Ovary (tissue), 3 donors: Measurements from ENCODE around the gene KIAA0040.

Experiments used
- CTCF ChIP-seq, 3 donors: fragments of 450-650 bp in 2 of 3; fragments of 200-600 bp in 1 of 3; IDR thresholded peaks; one replicate each; pipeline versions ENCODE4 v1.5.1 to v1.8.0; 2016 to 2022; ENCODE audit warnings: antibody characterized with exemption in 3 of 3, mild to moderate bottlenecking in 1 of 3
- POLR2A ChIP-seq: fragments of 450-650 bp; IDR thresholded peaks from one replicate; pipeline ENCODE4 v1.6.1; 2017; ENCODE audit warnings: antibody characterized with exemption, mild to moderate bottlenecking, moderate library complexity
- donor health status: DM: no; HTN: no; CAD: no.

GRCh38 chr1:175138579-175138978 lies 54.0 kb downstream of the KIAA0040 start:
- no peak for TF ChIP-seq POLR2A
- TF ChIP-seq CTCF (IDR thresholded peaks at IDR 0.05) = no peak
